Smooth muscle cell (in vitro differentiated cells): Measurements from ENCODE around the gene HOXD10. TPM values are rescaled to one million over a fixed set of nuclear protein-coding genes. Genes with fewer than 3 reads are reported as not detected.
A peak's percentile ranks its signal among the peaks of the same experiment; 100 is the strongest.

Experiments used
- DNase-seq: peaks from one replicate; lab custom pipeline; 2025; ENCODE audit not compliant: unreplicated experiment; lab: John Stamatoyannopoulos, UW
- H2AFZ ChIP-seq: fragments of 200-600 bp; sonication (generic); 2 replicates; pipeline ENCODE4 v1.6.0; 2016; ENCODE audit warnings: antibody characterized with exemption, low read depth, mild to moderate bottlenecking
- H3F3A ChIP-seq: fragments of 200-600 bp; sonication (generic); 2 replicates; pipeline ENCODE4 v1.6.0; 2017; ENCODE audit warnings: antibody characterized with exemption, low read depth
- H3K27ac ChIP-seq: fragments of 200-600 bp; sonication (generic); 2 replicates; pipeline ENCODE4 v1.5.1; 2016; ENCODE audit warnings: low read depth, mild to moderate bottlenecking
- H3K27me3 ChIP-seq: fragments of 200-600 bp; sonication (generic); 2 replicates; pipeline ENCODE4 v1.6.1; 2016; ENCODE audit warnings: low read depth, mild to moderate bottlenecking
- H3K36me3 ChIP-seq: fragments of 200-600 bp; sonication (generic); 2 replicates; pipeline ENCODE4 v1.5.1; 2016; ENCODE audit warnings: low read depth
- H3K4me1 ChIP-seq: fragments of 200-600 bp; sonication (generic); 2 replicates; pipeline ENCODE4 v1.5.1; 2016; ENCODE audit warnings: low read depth
- H3K4me2 ChIP-seq: fragments of 200-600 bp; sonication (generic); 2 replicates; pipeline ENCODE4 v1.6.0; 2016; ENCODE audit warnings: mild to moderate bottlenecking
- H3K4me3 ChIP-seq: fragments of 200-600 bp; sonication (generic); 2 replicates; pipeline ENCODE4 v1.5.1; 2016; ENCODE audit warnings: mild to moderate bottlenecking
- H3K79me2 ChIP-seq: fragments of 200-600 bp; sonication (generic); 2 replicates; pipeline ENCODE4 v1.6.0; 2016; ENCODE audit warnings: low read depth, mild to moderate bottlenecking
- H3K9ac ChIP-seq: fragments of 200-600 bp; sonication (generic); 2 replicates; pipeline ENCODE4 v1.6.0; 2016; ENCODE audit warnings: low read depth
- H3K9me3 ChIP-seq: fragments of 200-600 bp; sonication (generic); replicated peaks from 2 replicates; pipeline ENCODE4 v1.5.1; 2016; ENCODE audit warnings: low read depth
- H4K20me1 ChIP-seq: fragments of 200-600 bp; sonication (generic); 2 replicates; pipeline ENCODE4 v1.6.0; 2016; ENCODE audit warnings: low read depth
- CTCF ChIP-seq: fragments of 200-600 bp; sonication (generic); IDR thresholded peaks from 2 replicates; pipeline ENCODE4 v1.5.1; 2017; ENCODE audit warnings: borderline replicate concordance, mild to moderate bottlenecking, antibody characterized with exemption; ENCODE audit not compliant: insufficient read depth, poor library complexity, severe bottlenecking
- WGBS: methylation state at CpG from one replicate; pipeline ENCODE4 v1.1.7; 2016; ENCODE audit warnings: low lambda C conversion rate; 5-methylcytosine and 5-hydroxymethylcytosine counted together
- polyA plus RNA-seq: library from polyadenylated mRNA; unstranded; fragments of >200 nt; fragmentation: Nextera tagmentation; extraction: Ambion mirVana; gene quantifications from 2 replicates; pipeline ENCODE4 v1.2.1, GENCODE V29; 2016
- total RNA-seq: library from RNA; depleted of rRNA; stranded (reverse); fragments of >200 nt; gene quantifications from 2 replicates; pipeline ENCODE4 v1.2.3, GENCODE V29; 2014

Gene HOXD10
- total and polyA plus RNA-seq, 2 experiments from 2014 or later: 9.9 to 11.4 TPM

GRCh38 chr2:176160986-176161824 lies 44.6 kb downstream of the HOXD10 start:
- Histone ChIP-seq H3K4me2 (peak overlapping the region; percentile 83), H3F3A (no peaks in the 10 kb centered on the region), H3K9ac (no peak overlapping the region), H2AFZ (no peak overlapping the region), H3K27ac (no peak overlapping the region), H3K79me2 (no peaks in the 10 kb centered on the region), H3K27me3 (peaks cover 100% of the 10 kb centered on the region), H3K36me3 (no peaks in the 10 kb centered on the region), H3K4me3 (no peak overlapping the region), H4K20me1 (peaks cover 4% of the 10 kb centered on the region), H3K4me1 (peaks cover 11% of the 10 kb centered on the region), H3K9me3 (no peaks in the 10 kb centered on the region)
- no peak for TF ChIP-seq CTCF
- WGBS: 21% methylated on average over 22 of the region's 22 CpGs
- DNase-seq: no peak

GRCh38 chr2:176161825-176162626 lies 45.4 kb downstream of the HOXD10 start:
- H4K20me1 ChIP-seq: peaks cover 4% of the 10 kb centered on the region
- TF ChIP-seq CTCF: no peak
- H2AFZ ChIP-seq: no peak overlapping the region
- peaks cover 9% of the 10 kb centered on the region for H3K4me1 ChIP-seq
- H3K4me3 ChIP-seq: no peak overlapping the region
- H3K4me2 ChIP-seq: peak overlapping the region; percentile 67
- H3K9ac ChIP-seq: no peak overlapping the region
- peaks cover 100% of the 10 kb centered on the region for H3K27me3 ChIP-seq
- WGBS: 10% methylated on average over 21 of the region's 22 CpGs
- no peaks in the 10 kb centered on the region for H3K9me3 ChIP-seq
- H3K36me3 ChIP-seq: no peaks in the 10 kb centered on the region
- no peak for DNase-seq
- no peak overlapping the region for H3K27ac ChIP-seq
- no peaks in the 10 kb centered on the region for H3F3A ChIP-seq
- no peaks in the 10 kb centered on the region for H3K79me2 ChIP-seq

GRCh38 chr2:176162911-176163671 lies 46.5 kb downstream of the HOXD10 start:
- no peaks in the 10 kb centered on the region for H3K9me3 ChIP-seq
- no peak overlapping the region for H3K27ac ChIP-seq
- H3K4me2 ChIP-seq: no peak overlapping the region
- no peak for DNase-seq
- H3F3A ChIP-seq: no peaks in the 10 kb centered on the region
- no peak overlapping the region for H2AFZ ChIP-seq
- no peaks in the 10 kb centered on the region for H3K79me2 ChIP-seq
- H4K20me1 ChIP-seq: peaks cover under 1% of the 10 kb centered on the region
- no peak for TF ChIP-seq CTCF
- no peak overlapping the region for H3K4me3 ChIP-seq
- no peaks in the 10 kb centered on the region for H3K4me1 ChIP-seq
- H3K27me3 ChIP-seq: peaks cover 100% of the 10 kb centered on the region
- WGBS: 6% methylated on average over 29 of the region's 29 CpGs
- H3K9ac ChIP-seq: no peak overlapping the region
- H3K36me3 ChIP-seq: no peaks in the 10 kb centered on the region
